Caco-2 (cell line): ENCODE results near the gene CDK17. TPM values are rescaled to one million over a fixed set of nuclear protein-coding genes. Genes with fewer than 3 reads are reported as not detected.

ENCODE experiments used
- BruUV-seq: library from RNA; stranded (reverse); fragments of 400-500 nt; replicated peaks from 2 replicates; lab custom pipeline; 2021; lab: Mats Ljungman, UMichigan
- CTCF ChIA-PET: fragments of 300-600 bp; sonication (Branson Sonifier 250); formaldehyde crosslinking; loops from one replicate; lab custom pipeline; 2022; ENCODE audit warnings: antibody characterized with exemption; lab: Charles Lee
- POLR2A ChIA-PET: fragments of 300-600 bp; sonication (Branson Sonifier 250); formaldehyde crosslinking; loops from one replicate; lab custom pipeline; 2022; ENCODE audit warnings: antibody characterized with exemption; lab: Charles Lee
- DNase-seq, 2 experiments: peaks; one replicate each; pipeline versions ENCODE4 v3.0.0 to v3.0.0-alpha.2; 2020 to 2022
- H3K27me3 ChIP-seq: replicated peaks from 2 replicates; pipeline ENCODE4 v1.6.0; 2011; ENCODE audit warnings: low read length; ENCODE audit not compliant: control insufficient read depth, insufficient read depth
- H3K36me3 ChIP-seq: 2 replicates; pipeline ENCODE4 v1.5.1; 2011; ENCODE audit warnings: low read length; ENCODE audit not compliant: control insufficient read depth, insufficient read depth
- H3K4me1 ChIP-seq: fragments of 250-450 bp; sonication (Bioruptor Pico); 2 replicates; pipeline ENCODE4 v1.5.1; 2020; ENCODE audit warnings: mild to moderate bottlenecking
- H3K4me3 ChIP-seq: 2 replicates; pipeline ENCODE4 v1.5.1; 2011; ENCODE audit warnings: low read depth, mild to moderate bottlenecking, control low read depth, low read length
- H3K9me3 ChIP-seq: fragments of 250-450 bp; sonication (Bioruptor Pico); 2 replicates; pipeline ENCODE4 v1.5.1; 2020; ENCODE audit warnings: mild to moderate bottlenecking, moderate library complexity
- H3K27ac Mint-ChIP-seq: one replicate; pipeline ENCODE4 v1.8.0; 2022; ENCODE audit warnings: mixed read lengths; ENCODE audit not compliant: unreplicated experiment
- H3K27me3 Mint-ChIP-seq: one replicate; pipeline ENCODE4 v1.8.0; 2022; ENCODE audit warnings: mixed read lengths; ENCODE audit not compliant: insufficient read depth, unreplicated experiment
- H3K36me3 Mint-ChIP-seq: one replicate; pipeline ENCODE4 v1.8.0; 2022; ENCODE audit warnings: mild to moderate bottlenecking, mixed read lengths; ENCODE audit not compliant: insufficient read depth, unreplicated experiment
- H3K4me1 Mint-ChIP-seq: one replicate; pipeline ENCODE4 v1.8.0; 2022; ENCODE audit warnings: low read depth, mixed read lengths; ENCODE audit not compliant: unreplicated experiment
- H3K4me3 Mint-ChIP-seq: one replicate; pipeline ENCODE4 v1.8.0; 2022; ENCODE audit warnings: mild to moderate bottlenecking, moderate library complexity, mixed read lengths; ENCODE audit not compliant: unreplicated experiment
- H3K9me3 Mint-ChIP-seq: one replicate; pipeline ENCODE4 v1.8.0; 2022; ENCODE audit warnings: mixed read lengths; ENCODE audit not compliant: unreplicated experiment
- CTCF ChIP-seq, 2 experiments: fragments of 200-600 bp in 1 of 2; IDR thresholded peaks; 1 replicate in 1 of 2; 2 replicates in 1 of 2; pipeline versions ENCODE4 v1.5.1 to v1.8.0; 2011 to 2022; ENCODE audit warnings: antibody characterized with exemption in 1 of 2, control low read depth in 1 of 2, inconsistent platforms in 1 of 2, low read depth in 1 of 2, low read length in 1 of 2, mild to moderate bottlenecking in 1 of 2, moderate library complexity in 1 of 2; ENCODE audit not compliant: insufficient read depth in 1 of 2, severe bottlenecking in 1 of 2, unreplicated experiment in 1 of 2
- intact Hi-C: fragments of 100-400 bp; cut with micrococcal nuclease; formaldehyde crosslinking; loops from one replicate; pipeline ENCODE4 v1.10.0; 2022; ENCODE audit not compliant: unreplicated experiment
- total RNA-seq: library from RNA; stranded (reverse); gene quantifications from 2 replicates; pipeline ENCODE4 v1.2.3, GENCODE V29; 2022

The CDK17 gene
- total RNA-seq, 1 experiment from 2014 or later, result 11.7 TPM

DNA sequence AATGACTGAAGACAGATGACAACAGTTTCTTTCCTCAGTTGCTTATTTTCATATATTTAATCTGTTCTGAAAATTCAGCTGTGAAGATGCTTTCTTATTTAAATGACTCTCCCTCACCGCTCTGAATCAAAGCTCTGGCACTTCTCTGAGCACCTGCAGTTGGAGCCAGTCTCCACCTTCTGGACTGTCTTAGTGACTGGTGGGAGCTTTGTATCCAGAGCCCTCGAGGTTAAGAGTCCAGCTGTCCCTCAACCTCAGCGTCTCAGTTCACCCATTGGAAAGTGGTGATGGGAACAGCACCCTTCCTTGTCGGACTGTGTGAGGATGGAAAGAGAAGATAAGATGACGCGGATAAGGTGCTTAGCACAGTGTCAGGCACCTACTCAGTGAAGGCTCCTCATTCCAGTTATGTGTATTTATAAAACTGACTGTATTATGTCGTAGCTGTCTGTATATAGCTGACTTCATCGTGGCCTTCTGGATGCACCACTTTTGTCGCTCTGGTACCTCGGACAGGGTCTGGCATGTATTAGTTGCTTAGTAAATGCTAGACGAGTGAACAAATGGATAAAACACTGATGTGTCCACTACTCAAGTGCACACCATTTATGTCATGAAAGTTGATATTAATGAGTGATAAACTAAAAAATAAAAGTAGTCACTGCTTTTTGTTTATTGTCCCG lies 171.5 kb downstream of the CDK17 start:
- ChIA-PET CTCF (no interaction called here), POLR2A (no interaction called here)
- BruUV-seq, result no TSS peak
- intact Hi-C loops, result no loop called here
- H3K36me3 ChIP-seq, result no peaks in the 10 kb centered on the region
- H3K4me1 Mint-ChIP-seq, result no peaks in the 10 kb centered on the region
- no peaks in the 10 kb centered on the region for H3K36me3 Mint-ChIP-seq
- no peak for TF ChIP-seq CTCF (IDR thresholded peaks at IDR 0.05; ENCODE audit: insufficient read depth in 1 of 2, low read depth in 1 of 2, low read length in 1 of 2, severe bottlenecking in 1 of 2, unreplicated experiment in 1 of 2)
- no peaks in the 10 kb centered on the region for H3K27me3 ChIP-seq
- H3K27ac Mint-ChIP-seq, result no peak overlapping the region
- H3K4me3 ChIP-seq, result no peak overlapping the region
- DNase-seq, result no peak
- H3K4me1 ChIP-seq, result no peaks in the 10 kb centered on the region
- H3K9me3 Mint-ChIP-seq, result no peaks in the 10 kb centered on the region
- no peaks in the 10 kb centered on the region for H3K9me3 ChIP-seq
- H3K27me3 Mint-ChIP-seq, result no peaks in the 10 kb centered on the region
- no peak overlapping the region for H3K4me3 Mint-ChIP-seq

Other genes with a start within 250 kb of the CDK17 start
- gene ELK3, start 206.1 kb downstream of the CDK17 start, total RNA-seq, result 0.45 and 0.77 TPM in 2 replicates
- gene CFAP54, start 89.1 kb upstream of the CDK17 start, total RNA-seq, result 0.12 and 0.14 TPM in 2 replicates